RWPE2 (cell line): ENCODE measurements around the gene DGCR8.

Experiments
- ATAC-seq: fragments of 200-7000 bp; cut with Tn5 transposase; 3 replicates; pipeline ENCODE4 v1.9.1; 2021; ENCODE audit warnings: low read depth
- DNase-seq: peaks from one replicate; pipeline ENCODE4 v3.0.0-alpha.2; 2020; ENCODE audit warnings: low spot score
- H3K27ac ChIP-seq: fragments of 450-650 bp; 2 replicates; pipeline ENCODE4 v1.5.1; 2017; ENCODE audit warnings: mild to moderate bottlenecking; ENCODE audit not compliant: poor library complexity, severe bottlenecking
- H3K27me3 ChIP-seq: fragments of 250-450 bp; sonication (Bioruptor Pico); 2 replicates; pipeline ENCODE4 v1.5.1; 2021; ENCODE audit warnings: mild to moderate bottlenecking, moderate library complexity; ENCODE audit not compliant: insufficient read depth, poor library complexity, severe bottlenecking
- H3K36me3 ChIP-seq: fragments of 250-450 bp; sonication (Bioruptor Pico); 2 replicates; pipeline ENCODE4 v1.5.1; 2020; ENCODE audit warnings: low read depth, mild to moderate bottlenecking, moderate library complexity
- H3K4me1 ChIP-seq: fragments of 250-450 bp; sonication (Bioruptor Pico); 2 replicates; pipeline ENCODE4 v1.5.1; 2021; ENCODE audit warnings: mild to moderate bottlenecking, moderate library complexity; ENCODE audit not compliant: insufficient read depth, poor library complexity, severe bottlenecking
- H3K4me3 ChIP-seq: fragments of 250-450 bp; sonication (Bioruptor Pico); 2 replicates; pipeline ENCODE4 v1.5.1; 2021; ENCODE audit warnings: mild to moderate bottlenecking, moderate library complexity; ENCODE audit not compliant: severe bottlenecking
- H3K9me3 ChIP-seq: fragments of 250-450 bp; sonication (Bioruptor Pico); 2 replicates; pipeline ENCODE4 v1.5.1; 2021; ENCODE audit warnings: mild to moderate bottlenecking, moderate library complexity; ENCODE audit not compliant: severe bottlenecking
- TF ChIP-seq, protein P1 (sequence below): fragments of 450-650 bp; IDR thresholded peaks from one replicate; pipeline ENCODE4 v1.5.1; 2017; ENCODE audit warnings: mild to moderate bottlenecking, moderate library complexity; ENCODE audit not compliant: poor library complexity, severe bottlenecking

DGCR8 gene

GRCh38 chr22:20092477-20092854 is 12.4 kb downstream of the DGCR8 start:
- H3K27me3 ChIP-seq = no peaks in the 10 kb centered on the region
- no peak overlapping the region for H3K27ac ChIP-seq
- no peak overlapping the region for H3K4me3 ChIP-seq
- TF ChIP-seq, protein P1, sequence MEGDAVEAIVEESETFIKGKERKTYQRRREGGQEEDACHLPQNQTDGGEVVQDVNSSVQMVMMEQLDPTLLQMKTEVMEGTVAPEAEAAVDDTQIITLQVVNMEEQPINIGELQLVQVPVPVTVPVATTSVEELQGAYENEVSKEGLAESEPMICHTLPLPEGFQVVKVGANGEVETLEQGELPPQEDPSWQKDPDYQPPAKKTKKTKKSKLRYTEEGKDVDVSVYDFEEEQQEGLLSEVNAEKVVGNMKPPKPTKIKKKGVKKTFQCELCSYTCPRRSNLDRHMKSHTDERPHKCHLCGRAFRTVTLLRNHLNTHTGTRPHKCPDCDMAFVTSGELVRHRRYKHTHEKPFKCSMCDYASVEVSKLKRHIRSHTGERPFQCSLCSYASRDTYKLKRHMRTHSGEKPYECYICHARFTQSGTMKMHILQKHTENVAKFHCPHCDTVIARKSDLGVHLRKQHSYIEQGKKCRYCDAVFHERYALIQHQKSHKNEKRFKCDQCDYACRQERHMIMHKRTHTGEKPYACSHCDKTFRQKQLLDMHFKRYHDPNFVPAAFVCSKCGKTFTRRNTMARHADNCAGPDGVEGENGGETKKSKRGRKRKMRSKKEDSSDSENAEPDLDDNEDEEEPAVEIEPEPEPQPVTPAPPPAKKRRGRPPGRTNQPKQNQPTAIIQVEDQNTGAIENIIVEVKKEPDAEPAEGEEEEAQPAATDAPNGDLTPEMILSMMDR = no peak
- ATAC-seq (no peak), DNase-seq (no peak)
- no peaks in the 10 kb centered on the region for H3K4me1 ChIP-seq
- H3K9me3 ChIP-seq = peaks cover 5% of the 10 kb centered on the region
- peaks cover 99% of the 10 kb centered on the region for H3K36me3 ChIP-seq

GRCh38 chr22:20093418-20094196 is 13.6 kb downstream of the DGCR8 start:
- peaks cover 5% of the 10 kb centered on the region for H3K9me3 ChIP-seq
- ATAC-seq (no peak), DNase-seq (no peak)
- no peak overlapping the region for H3K4me3 ChIP-seq
- TF ChIP-seq, protein P1 = no peak
- no peak overlapping the region for H3K27ac ChIP-seq
- peaks cover 99% of the 10 kb centered on the region for H3K36me3 ChIP-seq
- no peaks in the 10 kb centered on the region for H3K27me3 ChIP-seq
- H3K4me1 ChIP-seq = no peaks in the 10 kb centered on the region

- H3K4me3 ChIP-seq = no peak overlapping the region
- peaks cover 5% of the 10 kb centered on the region for H3K9me3 ChIP-seq
- no peaks in the 10 kb centered on the region for H3K4me1 ChIP-seq
- ATAC-seq = no peak; the same call in 2 of the 3 replicates
- no peak overlapping the region for H3K27ac ChIP-seq
- TF ChIP-seq, protein P1 = no peak
- DNase-seq = no peak
- peaks cover 99% of the 10 kb centered on the region for H3K36me3 ChIP-seq
- H3K27me3 ChIP-seq = no peaks in the 10 kb centered on the region
Observed at GRCh38 chr22:20094197-20094807, 14.3 kb downstream of the DGCR8 start.

DNA sequence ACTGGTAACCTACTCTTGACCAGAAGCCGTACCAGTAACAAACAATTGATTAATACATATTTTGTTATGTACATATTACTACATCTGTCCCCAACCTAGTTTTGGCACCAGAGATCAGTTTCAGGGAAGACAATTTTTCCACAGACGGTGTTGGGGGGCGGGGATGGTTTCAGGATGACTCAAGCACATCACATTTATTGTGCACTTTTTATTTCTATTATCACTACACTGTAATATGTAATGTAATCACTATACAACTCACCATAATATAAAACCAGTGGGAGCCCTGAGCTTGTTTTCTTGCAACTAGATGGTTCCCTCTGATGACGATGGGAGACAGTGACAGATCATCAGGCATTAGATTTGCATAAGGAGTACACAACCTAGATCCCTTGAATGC is 15.5 kb downstream of the DGCR8 start:
- ATAC-seq = no peak
- peaks cover 99% of the 10 kb centered on the region for H3K36me3 ChIP-seq
- H3K4me3 ChIP-seq = no peak overlapping the region
- H3K4me1 ChIP-seq = no peaks in the 10 kb centered on the region
- H3K27ac ChIP-seq = no peak overlapping the region
- H3K9me3 ChIP-seq = peaks cover 5% of the 10 kb centered on the region
- no peak for DNase-seq
- no peaks in the 10 kb centered on the region for H3K27me3 ChIP-seq
- TF ChIP-seq, protein P1 = no peak
